ENCODE results near the gene BMAL2.

- TF ChIP-seq POLR2A (IDR thresholded peaks at IDR 0.05; ENCODE audit: low read depth, low read length) = no peak
- TF ChIP-seq POLR2AphosphoS5 (IDR thresholded peaks at IDR 0.05; ENCODE audit: low read depth, low read length) = no peak
Observed at GRCh38 chr12:27344760-27345159, 12.1 kb downstream of the BMAL2 start.

All from GM12892 (cell line).